ENCODE data around the gene LSM2. TPM values are rescaled to one million over a fixed set of nuclear protein-coding genes. Genes with fewer than 3 reads are reported as not detected.

The LSM2 gene
- total and polyA plus RNA-seq, 9 of the 15 experiments (the other 6 are each of a cell fraction or from before 2014, with no cell fraction given) = 154 to 407 (median 223) TPM

DNA sequence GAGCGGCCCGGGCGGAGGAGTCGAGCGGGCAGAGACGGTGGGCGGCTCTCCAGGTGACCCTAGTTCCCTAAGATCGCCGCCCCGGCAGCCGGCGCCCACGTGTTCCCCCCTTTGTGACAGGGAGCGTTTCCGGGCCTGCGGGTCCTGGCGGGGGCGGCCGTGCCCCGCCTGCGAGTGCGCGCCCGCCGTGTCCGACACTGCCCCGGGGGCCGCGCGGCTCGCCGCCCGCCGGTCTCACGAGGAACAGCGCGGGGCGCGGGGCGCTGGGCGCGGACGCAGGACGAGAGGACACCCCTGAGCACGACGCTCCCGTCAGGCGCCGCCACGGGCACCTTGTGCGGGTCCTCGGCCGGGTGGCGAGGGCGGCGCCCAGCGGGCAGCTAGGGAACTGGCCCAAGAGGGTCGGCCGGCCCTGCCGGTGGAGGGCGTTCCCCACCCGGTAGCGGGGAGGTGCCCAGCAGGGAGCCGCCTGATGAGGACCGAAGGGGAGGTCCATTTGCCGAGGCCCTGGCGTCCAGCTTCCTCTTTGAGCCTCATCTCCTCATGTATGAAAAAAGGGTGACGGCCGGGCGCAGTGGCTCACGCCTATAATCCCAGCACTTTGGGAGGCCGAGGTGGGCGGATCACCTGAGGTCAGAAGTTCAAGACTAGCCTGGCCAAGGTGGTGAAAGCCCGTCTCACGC, 11.0 kb downstream of the LSM2 start, which contains the start of gene VARS1 (continued):
- TF ChIP-seq BHLHE40 (IDR thresholded peaks at IDR 0.05; ENCODE audit: low read length) (peak; percentile 73), SMARCB1 (IDR thresholded peaks at IDR 0.05; ENCODE audit: insufficient read length, low read depth) (no peak), KLF6 (CRISPR knock-in tag; IDR thresholded peaks at IDR 0.05; ENCODE audit: borderline replicate concordance) (no peak; the same call in 1 of the 2 replicates), CREB1 (IDR thresholded peaks at IDR 0.05) (peak; percentile 56; the same call in 1 of the 2 replicates), CREB1 (CRISPR knock-in tag; IDR thresholded peaks at IDR 0.05) (peak; percentile 9; the same call in 1 of the 2 replicates), PRPF4 (IDR thresholded peaks at IDR 0.05; ENCODE audit: insufficient read depth, low read depth, low read length, poor library complexity, severe bottlenecking) (no peak), IFI16 (CRISPR knock-in tag; IDR thresholded peaks at IDR 0.05) (no peak), ATF1 (CRISPR knock-in tag; IDR thresholded peaks at IDR 0.05) (no peak), ATF1 (tag; IDR thresholded peaks at IDR 0.05) (peak; percentile 81), SMAD1 (IDR thresholded peaks at IDR 0.05; ENCODE audit: low read depth, low read length, partially characterized antibody) (peak; percentile 80), HEY1 (CRISPR knock-in tag; IDR thresholded peaks at IDR 0.05; ENCODE audit: borderline replicate concordance) (no peak; the same call in 1 of the 2 replicates), ARID3A (IDR thresholded peaks at IDR 0.05; ENCODE audit: borderline replicate concordance, low read depth, low read length) (peak; percentile 28; the same call in 1 of the 2 replicates), RBM14 (IDR thresholded peaks at IDR 0.05; ENCODE audit: borderline replicate concordance, insufficient read depth, low read depth, low read length) (peak; percentile 52; the same call in 1 of the 2 replicates), HMGN3 (IDR thresholded peaks at IDR 0.05; ENCODE audit: borderline replicate concordance, extremely low read depth, insufficient read length, low read depth, low read length) (peak; percentile 90), POLR3G (IDR thresholded peaks at IDR 0.05; ENCODE audit: extremely low read depth, insufficient read length, insufficient replicate concordance) (no peak), PHB (CRISPR knock-in tag; IDR thresholded peaks at IDR 0.05) (no peak), RBFOX2 (IDR thresholded peaks at IDR 0.05; ENCODE audit: low read depth, low read length) (peak; percentile 75), ELK1 (CRISPR knock-in tag; IDR thresholded peaks at IDR 0.05) (0 out of 2 replicates have a peak, but pooled peaks have one; percentile 79), HDAC3 (IDR thresholded peaks at IDR 0.05; ENCODE audit: borderline replicate concordance, partially characterized antibody) (no peak), ATF3 (IDR thresholded peaks at IDR 0.05) (0 out of 2 replicates have a peak, but pooled peaks have one; percentile 12), ATF3 (CRISPR knock-in tag; conservative IDR thresholded peaks at IDR 0.05) (peak; percentile 72)
- TF ChIP-seq, protein P1, sequence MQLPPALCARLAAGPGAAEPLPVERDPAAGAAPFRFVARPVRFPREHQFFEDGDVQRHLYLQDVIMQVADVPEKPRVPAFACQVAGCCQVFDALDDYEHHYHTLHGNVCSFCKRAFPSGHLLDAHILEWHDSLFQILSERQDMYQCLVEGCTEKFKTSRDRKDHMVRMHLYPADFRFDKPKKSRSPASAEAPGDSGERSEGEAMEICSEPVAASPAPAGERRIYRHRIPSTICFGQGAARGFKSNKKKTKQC (CRISPR knock-in tag; IDR thresholded peaks at IDR 0.05) = no peak; the same call in 1 of the 2 replicates
- TF ChIP-seq, protein P2, sequence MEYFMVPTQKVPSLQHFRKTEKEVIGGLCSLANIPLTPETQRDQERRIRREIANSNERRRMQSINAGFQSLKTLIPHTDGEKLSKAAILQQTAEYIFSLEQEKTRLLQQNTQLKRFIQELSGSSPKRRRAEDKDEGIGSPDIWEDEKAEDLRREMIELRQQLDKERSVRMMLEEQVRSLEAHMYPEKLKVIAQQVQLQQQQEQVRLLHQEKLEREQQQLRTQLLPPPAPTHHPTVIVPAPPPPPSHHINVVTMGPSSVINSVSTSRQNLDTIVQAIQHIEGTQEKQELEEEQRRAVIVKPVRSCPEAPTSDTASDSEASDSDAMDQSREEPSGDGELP (CRISPR knock-in tag; IDR thresholded peaks at IDR 0.05; ENCODE audit: borderline replicate concordance) = peak; percentile 92
